Measurements from ENCODE around the gene MYO1D.

MYO1D gene

GRCh38 chr17:32520737-32521404 lies 356.1 kb downstream of the MYO1D start:
- H3K4me3 ChIP-seq (replicated peaks in 1 of 2; ENCODE audit: low read depth in 2 of 2, low read length in 2 of 2), result no peak overlapping the region
- DNase-seq (ENCODE audit: low read depth in 2 of 2), result no peak
- no peak for TF ChIP-seq CTCF (IDR thresholded peaks at IDR 0.05; ENCODE audit: low read depth, low read length)

GRCh38 chr17:32520104-32520701 lies 356.7 kb downstream of the MYO1D start:
- no peak for TF ChIP-seq CTCF (IDR thresholded peaks at IDR 0.05; ENCODE audit: low read depth, low read length)
- DNase-seq (ENCODE audit: low read depth in 2 of 2), result peak in 1 of 2 donors; percentile 65
- no peak overlapping the region for H3K4me3 ChIP-seq (replicated peaks in 1 of 2; ENCODE audit: low read depth in 2 of 2, low read length in 2 of 2)

- DNase-seq (ENCODE audit: low read depth in 2 of 2), result peak in 1 of 2 donors; percentile 67
These were observed 357.5 kb downstream of the MYO1D start for GRCh38 chr17:32519228-32520103.

GRCh38 chr17:32518646-32519227 lies 358.2 kb downstream of the MYO1D start:
- H3K4me3 ChIP-seq (replicated peaks in 1 of 2; ENCODE audit: low read depth in 2 of 2, low read length in 2 of 2), result peak overlapping the region; percentile 28 to 53
- no peak for DNase-seq (ENCODE audit: low read depth in 2 of 2)
- no peak for TF ChIP-seq CTCF (IDR thresholded peaks at IDR 0.05; ENCODE audit: low read depth, low read length)

More at GRCh38 chr17:32519228-32520103, 357.5 kb downstream of the MYO1D start:
- H3K4me3 ChIP-seq (replicated peaks in 1 of 2; ENCODE audit: low read depth in 2 of 2, low read length in 2 of 2), result peak overlapping the region; percentile 33 to 53
- no peak for TF ChIP-seq CTCF (IDR thresholded peaks at IDR 0.05; ENCODE audit: low read depth, low read length)

GRCh38 chr17:32517982-32518381 lies 358.9 kb downstream of the MYO1D start:
- TF ChIP-seq CTCF (IDR thresholded peaks at IDR 0.05; ENCODE audit: low read depth, low read length), result no peak
- no peak for DNase-seq (ENCODE audit: low read depth in 2 of 2)
- no peak overlapping the region for H3K4me3 ChIP-seq (replicated peaks in 1 of 2; ENCODE audit: low read depth in 2 of 2, low read length in 2 of 2)

- no peak for DNase-seq (ENCODE audit: low read depth in 2 of 2)
- no peak for TF ChIP-seq CTCF (IDR thresholded peaks at IDR 0.05; ENCODE audit: low read depth, low read length)
- H3K4me3 ChIP-seq (replicated peaks in 1 of 2; ENCODE audit: low read depth in 2 of 2, low read length in 2 of 2), result no peak overlapping the region
These were observed 359.8 kb downstream of the MYO1D start for GRCh38 chr17:32516940-32517701.
